ENCODE measurements around the gene DPF1. TPM values are rescaled to one million over a fixed set of nuclear protein-coding genes. Genes with fewer than 3 reads are reported as not detected.

The DPF1 gene
- total and polyA plus RNA-seq, 2 donors (not counting 1 experiment from before 2014, with no cell fraction given) = 0.50 to 1.6 TPM

GRCh38 chr19:38255383-38256014, 31.5 kb upstream of the DPF1 start:
- Histone ChIP-seq H3K9ac (ENCODE audit: insufficient read depth, low read length) (peak overlapping the region; percentile 74), H2AFZ (ENCODE audit: low read length) (no peak overlapping the region), H3K79me2 (ENCODE audit: control insufficient read depth, insufficient read depth, low read length) (peaks cover 23% of the 10 kb centered on the region), H3K9me3 (ENCODE audit: control insufficient read depth, insufficient read depth, low read depth, low read length) (no peaks in the 10 kb centered on the region), H3K36me3 (ENCODE audit: control insufficient read depth, insufficient read depth, low read length) (no peaks in the 10 kb centered on the region), H3K4me2 (ENCODE audit: extremely low read depth, insufficient read depth, low read length) (peak overlapping the region; percentile 49), H4K20me1 (ENCODE audit: control insufficient read depth, extremely low read depth, insufficient read depth, low read length) (no peaks in the 10 kb centered on the region), H3K27me3 (ENCODE audit: control insufficient read depth, insufficient read depth, low read length) (no peaks in the 10 kb centered on the region), H3K4me3 (replicated peaks in 1 of 4; ENCODE audit: control extremely low read depth in 1 of 4, insufficient read depth in 1 of 4, low read depth in 3 of 4, low read length in 4 of 4) (peak overlapping the region; percentile 16 to 53 (median 34)), H3K27ac (ENCODE audit: insufficient read depth, low read length) (peak overlapping the region; percentile 50), H3K4me1 (ENCODE audit: control insufficient read depth, extremely low read depth, insufficient read depth, low read length) (peaks cover 13% of the 10 kb centered on the region)
- TF ChIP-seq EZH2 (IDR thresholded peaks at IDR 0.05; ENCODE audit: low read length, missing control alignments) = no peak
- TF ChIP-seq CTCF (conservative IDR thresholded peaks at IDR 0.05 in 1 of 2, IDR thresholded peaks at IDR 0.05 in 1 of 2; ENCODE audit: low read depth in 1 of 2, low read length in 2 of 2) = no peak
- peak in 1 of 2 donors; percentile 37 for DNase-seq (ENCODE audit: low read depth in 2 of 2)

- no peak overlapping the region for H3K27ac ChIP-seq (ENCODE audit: insufficient read depth, low read length)
- no peak overlapping the region for H3K4me3 ChIP-seq (replicated peaks in 1 of 4; ENCODE audit: control extremely low read depth in 1 of 4, insufficient read depth in 1 of 4, low read depth in 3 of 4, low read length in 4 of 4)
- no peak overlapping the region for H3K4me2 ChIP-seq (ENCODE audit: extremely low read depth, insufficient read depth, low read length)
- H4K20me1 ChIP-seq (ENCODE audit: control insufficient read depth, extremely low read depth, insufficient read depth, low read length) = no peaks in the 10 kb centered on the region
- peaks cover 23% of the 10 kb centered on the region for H3K79me2 ChIP-seq (ENCODE audit: control insufficient read depth, insufficient read depth, low read length)
- no peak overlapping the region for H2AFZ ChIP-seq (ENCODE audit: low read length)
- H3K27me3 ChIP-seq (ENCODE audit: control insufficient read depth, insufficient read depth, low read length) = no peaks in the 10 kb centered on the region
- TF ChIP-seq EZH2 (IDR thresholded peaks at IDR 0.05; ENCODE audit: low read length, missing control alignments) (no peak), CTCF (conservative IDR thresholded peaks at IDR 0.05 in 1 of 2, IDR thresholded peaks at IDR 0.05 in 1 of 2; ENCODE audit: low read depth in 1 of 2, low read length in 2 of 2) (no peak)
- no peak overlapping the region for H3K9ac ChIP-seq (ENCODE audit: insufficient read depth, low read length)
- no peaks in the 10 kb centered on the region for H3K9me3 ChIP-seq (ENCODE audit: control insufficient read depth, insufficient read depth, low read depth, low read length)
- no peaks in the 10 kb centered on the region for H3K36me3 ChIP-seq (ENCODE audit: control insufficient read depth, insufficient read depth, low read length)
- peaks cover 13% of the 10 kb centered on the region for H3K4me1 ChIP-seq (ENCODE audit: control insufficient read depth, extremely low read depth, insufficient read depth, low read length)
- no peak for DNase-seq (ENCODE audit: low read depth in 2 of 2)
Measured at GRCh38 chr19:38253788-38254187, 29.8 kb upstream of the DPF1 start.

- H3K4me2 ChIP-seq (ENCODE audit: extremely low read depth, insufficient read depth, low read length) = no peak overlapping the region
- peak in 1 of 2 donors; percentile 17 for DNase-seq (ENCODE audit: low read depth in 2 of 2)
- no peak overlapping the region for H3K27ac ChIP-seq (ENCODE audit: insufficient read depth, low read length)
- peaks cover 14% of the 10 kb centered on the region for H3K4me1 ChIP-seq (ENCODE audit: control insufficient read depth, extremely low read depth, insufficient read depth, low read length)
- no peak overlapping the region for H2AFZ ChIP-seq (ENCODE audit: low read length)
- peak overlapping the region in 1 of 4 experiments; percentile 11 for H3K4me3 ChIP-seq (replicated peaks in 1 of 4; ENCODE audit: control extremely low read depth in 1 of 4, insufficient read depth in 1 of 4, low read depth in 3 of 4, low read length in 4 of 4)
- H3K27me3 ChIP-seq (ENCODE audit: control insufficient read depth, insufficient read depth, low read length) = no peaks in the 10 kb centered on the region
- TF ChIP-seq CTCF (conservative IDR thresholded peaks at IDR 0.05 in 1 of 2, IDR thresholded peaks at IDR 0.05 in 1 of 2; ENCODE audit: low read depth in 1 of 2, low read length in 2 of 2) (no peak), EZH2 (IDR thresholded peaks at IDR 0.05; ENCODE audit: low read length, missing control alignments) (no peak)
- no peaks in the 10 kb centered on the region for H3K36me3 ChIP-seq (ENCODE audit: control insufficient read depth, insufficient read depth, low read length)
- H3K79me2 ChIP-seq (ENCODE audit: control insufficient read depth, insufficient read depth, low read length) = peaks cover 23% of the 10 kb centered on the region
- no peaks in the 10 kb centered on the region for H4K20me1 ChIP-seq (ENCODE audit: control insufficient read depth, extremely low read depth, insufficient read depth, low read length)
- H3K9me3 ChIP-seq (ENCODE audit: control insufficient read depth, insufficient read depth, low read depth, low read length) = no peaks in the 10 kb centered on the region
- H3K9ac ChIP-seq (ENCODE audit: insufficient read depth, low read length) = peak overlapping the region; percentile 36
Measured at GRCh38 chr19:38252941-38253691, 29.1 kb upstream of the DPF1 start.
